Small intestine (tissue), 16 donors: Measurements from ENCODE around the gene LAIR1. TPM values are rescaled to one million over a fixed set of nuclear protein-coding genes. Genes with fewer than 3 reads are reported as not detected.

Experiments
- DNase-seq, 2 donors: peaks; one replicate each; pipeline versions ENCODE4 v3.0.0 to v3.0.0-alpha.2; 2013
- FAIRE-seq: peaks from 2 replicates; lab custom pipeline; 2012; peaks lifted over from hg19 to GRCh38; lab: Jason Lieb, UNC
- H3K27ac ChIP-seq, 3 donors: one replicate each; pipeline ENCODE4 v1.5.1; 2013; ENCODE audit warnings: low read length in 2 of 3, mild to moderate bottlenecking in 2 of 3, control low read depth in 1 of 3, inconsistent platforms in 1 of 3, low read depth in 1 of 3, moderate library complexity in 1 of 3
- H3K27me3 ChIP-seq, 3 donors: one replicate each; pipeline ENCODE4 v1.6.1; 2013; ENCODE audit warnings: low read length in 3 of 3, inconsistent platforms in 1 of 3; ENCODE audit not compliant: control insufficient read depth in 3 of 3, insufficient read depth in 3 of 3
- H3K36me3 ChIP-seq, 3 donors: one replicate each; pipeline ENCODE4 v1.6.1; 2013; ENCODE audit warnings: low read length in 3 of 3, inconsistent platforms in 1 of 3, low read depth in 1 of 3, mild to moderate bottlenecking in 1 of 3, moderate library complexity in 1 of 3; ENCODE audit not compliant: control insufficient read depth in 3 of 3, insufficient read depth in 2 of 3
- H3K4me1 ChIP-seq, 3 donors: one replicate each; pipeline ENCODE4 v1.6.1; 2013; ENCODE audit warnings: low read length in 2 of 3, inconsistent platforms in 1 of 3, low read depth in 1 of 3, mild to moderate bottlenecking in 1 of 3, moderate library complexity in 1 of 3; ENCODE audit not compliant: control insufficient read depth in 3 of 3, insufficient read depth in 2 of 3
- H3K4me3 ChIP-seq, 3 donors: one replicate each; pipeline ENCODE4 v1.5.1; 2013; ENCODE audit warnings: low read length in 3 of 3, control low read depth in 1 of 3, inconsistent platforms in 1 of 3, low read depth in 1 of 3, mild to moderate bottlenecking in 1 of 3, moderate library complexity in 1 of 3
- H3K9me3 ChIP-seq, 2 donors: one replicate each; pipeline ENCODE4 v1.6.1; 2013; ENCODE audit warnings: low read depth in 1 of 2, low read length in 1 of 2; ENCODE audit not compliant: control insufficient read depth in 2 of 2, insufficient read depth in 1 of 2
- WGBS, 3 donors: extraction: QIAGEN DNeasy Blood & Tissue Kit; methylation state at CpG; one replicate each; pipeline ENCODE4 v1.1.7; 2013; 5-methylcytosine and 5-hydroxymethylcytosine counted together
- long read RNA-seq, 10 donors: transcript quantifications; one replicate each; lab custom pipeline, GENCODE V29; 2026
- polyA plus RNA-seq, 4 donors: library from polyadenylated mRNA; stranded (reverse) in 3 of 4; unstranded in 1 of 4; fragments of 200-250 nt in 3 of 4; fragments of 120-200 nt in 1 of 4; gene quantifications; one replicate each; pipeline versions ENCODE4 v1.2.1 to v1.2.3, GENCODE V29; 2013
- donor health status: healthy with polysubstance abuse.
- donor health status: control.
- donor health status: control.
- donor health status: Bipolar disorder and iron deficiency.
- donor health status: healthy.

The LAIR1 gene, protein sequence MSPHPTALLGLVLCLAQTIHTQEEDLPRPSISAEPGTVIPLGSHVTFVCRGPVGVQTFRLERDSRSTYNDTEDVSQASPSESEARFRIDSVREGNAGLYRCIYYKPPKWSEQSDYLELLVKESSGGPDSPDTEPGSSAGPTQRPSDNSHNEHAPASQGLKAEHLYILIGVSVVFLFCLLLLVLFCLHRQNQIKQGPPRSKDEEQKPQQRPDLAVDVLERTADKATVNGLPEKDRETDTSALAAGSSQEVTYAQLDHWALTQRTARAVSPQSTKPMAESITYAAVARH
- polyA plus RNA-seq = 10 to 100 TPM in 1 of 4 donors, 1 to 10 TPM in 3; 2.2 to 10.9 (median 8.9) TPM
- long read RNA-seq, donor 1, full-length matches to known transcripts = 5 of 5 reads
- long read RNA-seq, donor 1, partial matches to known transcripts = 0 of 5 reads
- long read RNA-seq, donor 1, other reads (novel, unspliced or antisense) = 0 of 5 reads
- long read RNA-seq, donor 2, partial matches to known transcripts = 0 of 2 reads
- long read RNA-seq, donor 2, other reads (novel, unspliced or antisense) = 0 of 2 reads
- long read RNA-seq, donor 3, full-length matches to known transcripts = 2 of 2 reads
- long read RNA-seq, donor 3, partial matches to known transcripts = 0 of 2 reads
- long read RNA-seq, donor 3, other reads (novel, unspliced or antisense) = 0 of 2 reads
- long read RNA-seq, donor 4 = 0 reads
- long read RNA-seq, donor 5, partial matches to known transcripts = 0 of 3 reads
- long read RNA-seq, donor 5, other reads (novel, unspliced or antisense) = 0 of 3 reads
- long read RNA-seq, donor 6, partial matches to known transcripts = 0 of 2 reads
- long read RNA-seq, donor 6, other reads (novel, unspliced or antisense) = 0 of 2 reads
- long read RNA-seq, donor 7 = 0 reads
- long read RNA-seq, donor 8 = 0 reads
- long read RNA-seq, donor 9 = 0 reads
- long read RNA-seq, donor 10, partial matches to known transcripts = 0 of 1 reads
- long read RNA-seq, donor 10, other reads (novel, unspliced or antisense) = 0 of 1 reads

DNA sequence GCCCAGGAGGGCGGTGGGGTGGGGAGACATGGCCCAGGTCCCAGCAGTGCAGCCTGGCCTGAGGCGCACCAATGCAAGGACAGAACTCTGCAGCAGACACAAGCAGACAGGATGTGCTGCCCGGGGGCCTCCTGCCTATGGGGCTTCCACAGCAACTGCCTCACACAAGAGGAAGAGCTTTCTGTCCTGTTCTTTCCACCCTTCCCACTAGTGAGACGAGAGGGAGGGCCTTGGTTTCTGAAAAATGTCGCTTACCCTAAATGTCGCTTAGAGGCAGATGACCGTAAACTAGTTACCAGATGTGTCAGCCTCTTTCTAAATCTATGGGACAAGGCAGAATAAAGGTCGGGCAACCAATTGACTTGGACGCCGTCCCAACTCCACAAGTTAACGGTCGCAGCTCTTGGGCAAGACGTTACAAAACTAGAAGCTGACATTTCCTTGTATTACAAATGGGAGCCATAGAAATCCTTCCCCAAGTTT, at the start of gene LAIR1:
TSS of gene LAIR1 (minus strand) at position 157 of the 483 bp plus-strand sequence. CDS start at position 30, 127 bp downstream.
- WGBS, 3 donors = 54 to 66% (median 55%) methylated on average over 13 of the region's 13 CpGs
- no peaks in the 10 kb centered on the region for H3K4me1 ChIP-seq

DNA sequence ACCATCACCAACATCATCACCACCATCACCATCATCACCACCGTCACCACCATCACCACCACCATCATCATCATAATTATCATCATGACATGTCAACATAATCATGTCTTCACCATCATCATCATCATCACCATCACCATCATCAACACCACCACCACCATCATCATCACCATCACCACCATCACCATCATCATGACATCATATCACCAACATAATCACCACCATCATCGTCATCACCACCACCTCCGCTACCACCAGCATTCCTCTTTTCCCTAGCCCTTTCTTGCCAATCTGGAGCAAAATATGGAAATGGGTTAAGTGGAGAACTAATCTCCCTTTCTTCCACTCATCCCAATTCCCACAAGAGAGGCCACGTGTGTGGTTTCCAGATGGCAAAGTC, 49.4 kb upstream of the LAIR1 start:
- H3K4me1 ChIP-seq = peaks cover 0 to 8% (median 0%) of the 10 kb centered on the region in 3 donors
- FAIRE-seq (no peak), DNase-seq (no peak)
- no peaks in the 10 kb centered on the region for H3K9me3 ChIP-seq
- 89 to 92% (median 92%) methylated on average over 4 of the region's 4 CpGs for WGBS, 3 donors
- no peak overlapping the region for H3K27ac ChIP-seq
- H3K27me3 ChIP-seq = peaks cover 2 to 33% (median 24%) of the 10 kb centered on the region in 3 donors
- H3K36me3 ChIP-seq = no peaks in the 10 kb centered on the region
- H3K4me3 ChIP-seq = no peak overlapping the region

More for the DNA sequence above, at the start of gene LAIR1:
- DNase-seq = peak in 1 of 2 donors; percentile 32
- Histone ChIP-seq H3K36me3 (no peaks in the 10 kb centered on the region), H3K4me3 (peak within 1 kb of the TSS; percentile 8 to 43 (median 36)), H3K9me3 (no peaks in the 10 kb centered on the region), H3K27me3 (no peaks in the 10 kb centered on the region), H3K27ac (peak within 1 kb of the TSS in 2 of 3 donors; percentile 9 to 90)
- FAIRE-seq = no peak

DNA sequence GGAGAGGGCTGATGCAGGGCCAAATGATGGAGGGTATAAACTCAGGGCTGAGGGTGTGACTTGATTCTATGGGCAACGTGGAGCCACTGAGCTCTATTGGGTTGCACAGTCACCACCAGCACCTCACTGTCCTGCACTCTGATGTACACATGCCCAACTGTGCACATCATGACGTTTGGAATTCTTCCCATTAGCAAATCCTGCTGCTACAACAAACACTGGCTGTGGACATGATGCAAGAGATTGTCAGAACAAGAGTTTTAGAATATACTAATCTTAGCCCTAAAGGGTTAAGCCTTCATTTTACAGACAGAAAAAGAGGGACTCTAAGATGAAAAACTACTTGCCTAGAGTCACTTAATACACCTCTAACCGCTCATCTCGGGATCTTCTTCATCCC, 48.1 kb upstream of the LAIR1 start:
- Histone ChIP-seq H3K27ac (no peak overlapping the region), H3K9me3 (no peaks in the 10 kb centered on the region), H3K4me3 (no peak overlapping the region), H3K4me1 (peaks cover 0 to 4% (median 0%) of the 10 kb centered on the region in 3 donors), H3K36me3 (no peaks in the 10 kb centered on the region), H3K27me3 (peaks cover 2 to 29% (median 24%) of the 10 kb centered on the region in 3 donors)
- DNase-seq = no peak
- WGBS, 3 donors = 61 to 70% (median 64%) methylated on average over 4 of the region's 4 CpGs
- FAIRE-seq = no peak

DNA sequence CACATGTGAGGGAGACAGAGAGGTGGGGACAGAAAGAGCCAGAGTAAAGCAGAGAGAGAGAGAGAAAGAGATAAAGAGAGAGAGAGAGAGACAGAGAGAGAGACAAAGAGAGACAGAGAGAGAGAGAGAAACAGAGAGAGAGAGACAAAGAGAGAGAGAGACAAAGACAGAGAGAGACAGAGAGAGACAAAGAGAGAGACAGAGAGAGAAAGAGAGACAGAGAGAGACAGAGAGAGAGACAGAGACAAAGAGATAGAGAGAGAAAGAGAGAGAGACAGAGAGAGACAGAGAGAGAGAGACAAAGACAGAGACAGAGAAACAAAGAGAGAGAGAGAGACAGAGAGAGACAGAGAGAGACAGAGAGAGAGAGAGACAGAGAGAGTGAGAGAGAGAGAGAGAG, 46.3 kb upstream of the LAIR1 start:
- Histone ChIP-seq H3K4me3 (no peak overlapping the region), H3K36me3 (no peaks in the 10 kb centered on the region), H3K4me1 (no peaks in the 10 kb centered on the region), H3K27ac (no peak overlapping the region), H3K27me3 (peaks cover 2 to 14% (median 10%) of the 10 kb centered on the region in 3 donors), H3K9me3 (no peaks in the 10 kb centered on the region)
- DNase-seq (no peak), FAIRE-seq (no peak)

DNA sequence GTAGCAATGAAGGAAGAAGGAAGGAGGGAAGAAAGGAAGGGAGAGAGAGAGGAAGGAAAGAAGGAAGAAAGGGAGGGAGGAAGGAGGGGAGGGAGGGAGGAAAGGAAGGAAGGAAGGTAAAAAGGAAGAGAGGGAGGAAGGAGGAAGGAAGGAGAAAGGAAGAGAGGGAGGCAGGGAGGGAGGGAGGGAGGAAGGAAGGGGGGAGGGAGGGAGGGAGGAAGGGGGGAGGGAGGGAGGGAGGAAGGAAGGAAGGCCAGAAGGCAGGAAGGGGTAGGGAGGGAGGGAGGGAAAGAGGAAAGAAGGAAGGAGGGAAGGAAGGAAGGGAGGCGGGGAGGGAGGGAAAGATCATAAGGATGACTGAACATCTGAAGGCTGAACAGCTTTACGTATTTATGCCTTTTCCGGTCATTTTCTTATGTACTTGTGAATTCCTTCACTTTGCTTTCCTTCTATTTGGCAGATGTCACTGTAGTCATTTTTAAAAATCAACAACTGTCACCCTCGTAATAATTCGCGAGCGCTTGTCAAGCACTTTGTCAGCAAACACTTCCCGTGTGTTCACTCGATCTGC, 43.8 kb upstream of the LAIR1 start:
- no peaks in the 10 kb centered on the region for H3K36me3 ChIP-seq
- no peak for DNase-seq
- H3K4me1 ChIP-seq = no peaks in the 10 kb centered on the region
- H3K27me3 ChIP-seq = no peaks in the 10 kb centered on the region
- no peaks in the 10 kb centered on the region for H3K9me3 ChIP-seq
- H3K4me3 ChIP-seq = no peak overlapping the region
- H3K27ac ChIP-seq = no peak overlapping the region
- no peak for FAIRE-seq
- WGBS, 3 donors = 85 to 93% (median 87%) methylated on average over 9 of the region's 9 CpGs

DNA sequence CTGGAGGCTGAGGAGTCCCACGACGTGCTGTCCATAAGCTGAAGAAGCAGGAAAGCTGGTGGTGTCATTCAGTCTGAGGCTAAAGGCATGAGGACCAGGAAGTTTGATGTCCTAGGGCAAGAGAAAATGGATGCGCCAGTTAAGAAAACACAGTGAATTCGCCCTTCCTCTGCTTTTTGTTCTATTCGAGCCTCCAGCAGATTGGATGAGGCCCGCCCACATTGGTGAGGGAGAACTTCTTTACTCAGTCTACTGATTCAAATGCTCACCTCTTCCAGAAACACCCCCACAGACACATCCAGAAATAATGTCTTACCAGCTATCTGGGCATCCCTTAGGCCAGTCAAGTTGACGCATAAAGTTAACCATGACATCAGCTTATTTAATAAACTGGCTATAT, 43.0 kb upstream of the LAIR1 start:
- H3K4me1 ChIP-seq = no peaks in the 10 kb centered on the region
- WGBS, 3 donors = 84 to 92% (median 90%) methylated on average over 7 of the region's 7 CpGs
- no peak overlapping the region for H3K27ac ChIP-seq
- no peak for FAIRE-seq
- H3K27me3 ChIP-seq = no peaks in the 10 kb centered on the region
- DNase-seq = no peak
- no peaks in the 10 kb centered on the region for H3K36me3 ChIP-seq
- H3K4me3 ChIP-seq = no peak overlapping the region
- no peaks in the 10 kb centered on the region for H3K9me3 ChIP-seq

DNA sequence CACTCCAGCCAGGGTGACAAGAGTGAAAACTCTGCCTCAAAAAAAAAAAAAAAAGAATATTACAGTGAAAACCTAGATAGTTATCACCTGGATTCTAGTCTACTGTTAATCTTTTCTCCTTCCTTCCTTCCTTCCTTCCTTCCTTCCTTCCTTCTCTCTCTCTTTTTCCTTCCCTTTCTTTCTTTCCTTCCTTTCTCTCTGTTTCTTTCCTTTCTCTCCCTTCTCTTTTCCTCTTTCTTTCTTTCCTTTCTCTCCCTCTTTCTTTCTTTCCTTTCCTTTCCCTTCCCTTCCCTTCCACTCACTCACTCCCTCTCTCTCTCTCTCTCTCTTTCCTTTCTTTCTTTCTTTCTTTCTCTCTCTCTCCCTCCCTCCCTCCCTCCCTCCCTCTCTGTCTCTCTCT, 40.9 kb upstream of the LAIR1 start:
- FAIRE-seq (no peak), DNase-seq (no peak)
- H3K36me3 ChIP-seq = no peaks in the 10 kb centered on the region
- no peak overlapping the region for H3K4me3 ChIP-seq
- H3K4me1 ChIP-seq = no peaks in the 10 kb centered on the region
- H3K9me3 ChIP-seq = no peaks in the 10 kb centered on the region
- no peak overlapping the region for H3K27ac ChIP-seq
- no peaks in the 10 kb centered on the region for H3K27me3 ChIP-seq

DNA sequence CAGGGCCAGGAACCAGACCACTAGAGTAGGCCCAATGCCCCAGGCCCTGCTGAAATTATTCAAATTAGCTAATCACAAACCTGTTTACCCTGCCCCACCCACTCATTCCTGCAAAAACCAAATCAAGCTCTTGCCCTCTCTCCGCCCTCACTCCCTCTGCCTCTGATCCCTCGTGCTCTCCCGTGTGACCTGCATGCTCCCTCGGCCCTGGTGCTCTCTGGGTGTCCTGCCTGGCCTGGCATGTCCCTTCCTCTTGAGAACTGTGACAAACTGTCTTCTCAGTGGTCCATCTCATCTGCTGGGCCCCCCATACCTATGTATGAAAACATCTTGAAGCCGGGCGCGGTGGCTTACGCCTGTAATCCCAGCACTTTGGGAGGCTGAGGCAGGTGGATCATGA, 38.3 kb upstream of the LAIR1 start:
- H3K27me3 ChIP-seq = no peaks in the 10 kb centered on the region
- no peaks in the 10 kb centered on the region for H3K4me1 ChIP-seq
- H3K4me3 ChIP-seq = no peak overlapping the region
- no peaks in the 10 kb centered on the region for H3K9me3 ChIP-seq
- H3K27ac ChIP-seq = no peak overlapping the region
- DNase-seq (no peak), FAIRE-seq (no peak)
- H3K36me3 ChIP-seq = no peaks in the 10 kb centered on the region
- WGBS, 3 donors = 80 to 88% (median 86%) methylated on average over 8 of the region's 8 CpGs
